Upper lobe of right lung (tissue), 1 donor: ENCODE data around the gene ITGA6. TPM values are rescaled to one million over a fixed set of nuclear protein-coding genes. Genes with fewer than 3 reads are reported as not detected.

Experiments
- ATAC-seq: fragments of 200-7000 bp; cut with Tn5 transposase; one replicate; pipeline ENCODE4 v1.9.1; 2020; ENCODE audit warnings: mild to moderate bottlenecking, moderate library complexity
- DNase-seq: peaks from one replicate; pipeline ENCODE4 v3.0.0-alpha.2; 2020
- H3K27ac ChIP-seq: fragments of 200-600 bp; one replicate; pipeline ENCODE4 v1.8.0; 2022
- H3K27me3 ChIP-seq: fragments of 200-600 bp; one replicate; pipeline ENCODE4 v1.8.0; 2022; ENCODE audit warnings: mild to moderate bottlenecking
- H3K36me3 ChIP-seq: fragments of 200-600 bp; one replicate; pipeline ENCODE4 v1.8.0; 2022
- H3K4me1 ChIP-seq: fragments of 200-600 bp; one replicate; pipeline ENCODE4 v1.8.0; 2022
- H3K4me3 ChIP-seq: fragments of 200-600 bp; one replicate; pipeline ENCODE4 v1.8.0; 2022; ENCODE audit warnings: mild to moderate bottlenecking
- H3K9me3 ChIP-seq: fragments of 200-600 bp; one replicate; pipeline ENCODE4 v1.8.0; 2022
- intact Hi-C: fragments of 100-400 bp; cut with DNase I; formaldehyde crosslinking; loops from one replicate; pipeline ENCODE4 v1.11.0; 2022
- total RNA-seq: library from RNA; stranded (reverse); fragmentation: NEBNext Ultra II Directional; extraction: Animal tissue kit (Norgen Biotek cat#: 25700); gene quantifications from one replicate; pipeline ENCODE4 v1.2.1, GENCODE V29; 2021
- TF ChIP-seq, protein P1 (sequence below): fragments of 200-600 bp; IDR thresholded peaks from one replicate; pipeline ENCODE4 v1.8.0; 2022; ENCODE audit warnings: antibody characterized with exemption
- donor health status: DM: no; HTN: yes; CAD: no; lungs with severe emphysema.

The ITGA6 gene
- total RNA-seq, 1 donor from 2014 or later, result 73.0 TPM

GRCh38 chr2:172451923-172452322, 24.5 kb downstream of the ITGA6 start:
- Histone ChIP-seq H3K36me3 (no peaks in the 10 kb centered on the region), H3K4me3 (no peak overlapping the region), H3K27me3 (no peaks in the 10 kb centered on the region), H3K9me3 (no peaks in the 10 kb centered on the region), H3K27ac (no peak overlapping the region), H3K4me1 (peaks cover 18% of the 10 kb centered on the region)
- no peak for DNase-seq
- TF ChIP-seq, protein P1, sequence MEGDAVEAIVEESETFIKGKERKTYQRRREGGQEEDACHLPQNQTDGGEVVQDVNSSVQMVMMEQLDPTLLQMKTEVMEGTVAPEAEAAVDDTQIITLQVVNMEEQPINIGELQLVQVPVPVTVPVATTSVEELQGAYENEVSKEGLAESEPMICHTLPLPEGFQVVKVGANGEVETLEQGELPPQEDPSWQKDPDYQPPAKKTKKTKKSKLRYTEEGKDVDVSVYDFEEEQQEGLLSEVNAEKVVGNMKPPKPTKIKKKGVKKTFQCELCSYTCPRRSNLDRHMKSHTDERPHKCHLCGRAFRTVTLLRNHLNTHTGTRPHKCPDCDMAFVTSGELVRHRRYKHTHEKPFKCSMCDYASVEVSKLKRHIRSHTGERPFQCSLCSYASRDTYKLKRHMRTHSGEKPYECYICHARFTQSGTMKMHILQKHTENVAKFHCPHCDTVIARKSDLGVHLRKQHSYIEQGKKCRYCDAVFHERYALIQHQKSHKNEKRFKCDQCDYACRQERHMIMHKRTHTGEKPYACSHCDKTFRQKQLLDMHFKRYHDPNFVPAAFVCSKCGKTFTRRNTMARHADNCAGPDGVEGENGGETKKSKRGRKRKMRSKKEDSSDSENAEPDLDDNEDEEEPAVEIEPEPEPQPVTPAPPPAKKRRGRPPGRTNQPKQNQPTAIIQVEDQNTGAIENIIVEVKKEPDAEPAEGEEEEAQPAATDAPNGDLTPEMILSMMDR, result no peak
- intact Hi-C loops, result no loop called here
- no peak for ATAC-seq

GRCh38 chr2:172452845-172453244, 25.5 kb downstream of the ITGA6 start:
- H3K9me3 ChIP-seq, result no peaks in the 10 kb centered on the region
- no peak overlapping the region for H3K27ac ChIP-seq
- no peak for DNase-seq
- no peak for ATAC-seq
- no peaks in the 10 kb centered on the region for H3K36me3 ChIP-seq
- H3K27me3 ChIP-seq, result no peaks in the 10 kb centered on the region
- peaks cover 16% of the 10 kb centered on the region for H3K4me1 ChIP-seq
- intact Hi-C loops, result no loop called here
- TF ChIP-seq, protein P1, result no peak
- H3K4me3 ChIP-seq, result no peak overlapping the region

GRCh38 chr2:172454404-172455120, 27.2 kb downstream of the ITGA6 start:
- no peak for DNase-seq
- H3K4me3 ChIP-seq, result no peak overlapping the region
- H3K36me3 ChIP-seq, result no peaks in the 10 kb centered on the region
- H3K9me3 ChIP-seq, result no peaks in the 10 kb centered on the region
- intact Hi-C loops, result no loop called here
- no peak for ATAC-seq
- no peak overlapping the region for H3K27ac ChIP-seq
- peaks cover 16% of the 10 kb centered on the region for H3K4me1 ChIP-seq
- TF ChIP-seq, protein P1, result no peak
- no peaks in the 10 kb centered on the region for H3K27me3 ChIP-seq

GRCh38 chr2:172455121-172455515, 27.7 kb downstream of the ITGA6 start:
- H3K4me3 ChIP-seq, result no peak overlapping the region
- no peaks in the 10 kb centered on the region for H3K36me3 ChIP-seq
- peaks cover 16% of the 10 kb centered on the region for H3K4me1 ChIP-seq
- no peak for DNase-seq
- peak; percentile 86 for ATAC-seq
- H3K27me3 ChIP-seq, result no peaks in the 10 kb centered on the region
- H3K27ac ChIP-seq, result no peak overlapping the region
- TF ChIP-seq, protein P1, result no peak
- intact Hi-C loops, result no loop called here
- H3K9me3 ChIP-seq, result no peaks in the 10 kb centered on the region

- H3K9me3 ChIP-seq, result no peaks in the 10 kb centered on the region
- TF ChIP-seq, protein P1, result no peak
- ATAC-seq (peak; percentile 48), DNase-seq (no peak)
- H3K4me3 ChIP-seq, result no peak overlapping the region
- intact Hi-C loops, result no loop called here
- no peak overlapping the region for H3K27ac ChIP-seq
- H3K27me3 ChIP-seq, result no peaks in the 10 kb centered on the region
- peaks cover 16% of the 10 kb centered on the region for H3K4me1 ChIP-seq
- H3K36me3 ChIP-seq, result no peaks in the 10 kb centered on the region
These were observed 28.6 kb downstream of the ITGA6 start for GRCh38 chr2:172456002-172456401.
